Upper lobe of right lung (tissue), 1 donor: ENCODE measurements around the gene FRMPD2. TPM values are rescaled to one million over a fixed set of nuclear protein-coding genes. Genes with fewer than 3 reads are reported as not detected.
"Not testable (repeated sequence)": the region's sequence is repeated elsewhere in the genome, so short reads cannot be mapped to it uniquely, and the experiment has no call there.

ENCODE experiments used
- ATAC-seq: fragments of 200-7000 bp; cut with Tn5 transposase; one replicate; pipeline ENCODE4 v1.9.1; 2020; ENCODE audit warnings: mild to moderate bottlenecking, moderate library complexity
- DNase-seq: peaks from one replicate; pipeline ENCODE4 v3.0.0-alpha.2; 2020
- H3K27ac ChIP-seq: fragments of 200-600 bp; one replicate; pipeline ENCODE4 v1.8.0; 2022
- H3K27me3 ChIP-seq: fragments of 200-600 bp; one replicate; pipeline ENCODE4 v1.8.0; 2022; ENCODE audit warnings: mild to moderate bottlenecking
- H3K36me3 ChIP-seq: fragments of 200-600 bp; one replicate; pipeline ENCODE4 v1.8.0; 2022
- H3K4me1 ChIP-seq: fragments of 200-600 bp; one replicate; pipeline ENCODE4 v1.8.0; 2022
- H3K4me3 ChIP-seq: fragments of 200-600 bp; one replicate; pipeline ENCODE4 v1.8.0; 2022; ENCODE audit warnings: mild to moderate bottlenecking
- H3K9me3 ChIP-seq: fragments of 200-600 bp; one replicate; pipeline ENCODE4 v1.8.0; 2022
- intact Hi-C: fragments of 100-400 bp; cut with DNase I; formaldehyde crosslinking; loops from one replicate; pipeline ENCODE4 v1.11.0; 2022
- total RNA-seq: library from RNA; stranded (reverse); fragmentation: NEBNext Ultra II Directional; extraction: Animal tissue kit (Norgen Biotek cat#: 25700); gene quantifications from one replicate; pipeline ENCODE4 v1.2.1, GENCODE V29; 2021
- TF ChIP-seq, protein P1 (sequence below): fragments of 200-600 bp; IDR thresholded peaks from one replicate; pipeline ENCODE4 v1.8.0; 2022; ENCODE audit warnings: antibody characterized with exemption
- donor health status: DM: no; HTN: yes; CAD: no; lungs with severe emphysema.

FRMPD2 gene
- total RNA-seq, 1 donor from 2014 or later, result not detected

DNA sequence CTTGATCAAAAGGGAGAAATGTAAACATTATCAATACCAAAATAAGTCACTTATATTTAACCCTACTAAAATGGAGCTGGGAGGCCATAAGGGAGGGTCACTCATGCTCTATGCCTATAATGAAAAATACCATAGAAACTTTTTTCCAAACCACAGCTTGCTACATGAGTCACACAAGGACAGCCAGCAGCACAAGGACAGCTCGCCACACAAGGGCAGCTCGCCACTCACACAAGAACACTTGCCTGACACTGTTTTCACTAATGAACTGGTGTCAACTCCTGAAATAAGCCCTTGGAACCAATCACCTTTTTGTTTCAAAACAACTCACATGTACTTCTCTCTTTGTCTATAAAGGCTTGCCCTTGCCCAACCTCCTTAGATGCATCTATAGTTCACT is 43.3 kb downstream of the FRMPD2 start:
- no peaks in the 10 kb centered on the region for H3K27me3 ChIP-seq
- H3K36me3 ChIP-seq, result no peaks in the 10 kb centered on the region
- ATAC-seq (no peak), DNase-seq (no peak)
- no peaks in the 10 kb centered on the region for H3K4me1 ChIP-seq
- intact Hi-C loops, result no loop called here
- TF ChIP-seq, protein P1, sequence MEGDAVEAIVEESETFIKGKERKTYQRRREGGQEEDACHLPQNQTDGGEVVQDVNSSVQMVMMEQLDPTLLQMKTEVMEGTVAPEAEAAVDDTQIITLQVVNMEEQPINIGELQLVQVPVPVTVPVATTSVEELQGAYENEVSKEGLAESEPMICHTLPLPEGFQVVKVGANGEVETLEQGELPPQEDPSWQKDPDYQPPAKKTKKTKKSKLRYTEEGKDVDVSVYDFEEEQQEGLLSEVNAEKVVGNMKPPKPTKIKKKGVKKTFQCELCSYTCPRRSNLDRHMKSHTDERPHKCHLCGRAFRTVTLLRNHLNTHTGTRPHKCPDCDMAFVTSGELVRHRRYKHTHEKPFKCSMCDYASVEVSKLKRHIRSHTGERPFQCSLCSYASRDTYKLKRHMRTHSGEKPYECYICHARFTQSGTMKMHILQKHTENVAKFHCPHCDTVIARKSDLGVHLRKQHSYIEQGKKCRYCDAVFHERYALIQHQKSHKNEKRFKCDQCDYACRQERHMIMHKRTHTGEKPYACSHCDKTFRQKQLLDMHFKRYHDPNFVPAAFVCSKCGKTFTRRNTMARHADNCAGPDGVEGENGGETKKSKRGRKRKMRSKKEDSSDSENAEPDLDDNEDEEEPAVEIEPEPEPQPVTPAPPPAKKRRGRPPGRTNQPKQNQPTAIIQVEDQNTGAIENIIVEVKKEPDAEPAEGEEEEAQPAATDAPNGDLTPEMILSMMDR, result no peak
- H3K9me3 ChIP-seq, result no peaks in the 10 kb centered on the region
- no peak overlapping the region for H3K4me3 ChIP-seq
- H3K27ac ChIP-seq, result no peak overlapping the region

DNA sequence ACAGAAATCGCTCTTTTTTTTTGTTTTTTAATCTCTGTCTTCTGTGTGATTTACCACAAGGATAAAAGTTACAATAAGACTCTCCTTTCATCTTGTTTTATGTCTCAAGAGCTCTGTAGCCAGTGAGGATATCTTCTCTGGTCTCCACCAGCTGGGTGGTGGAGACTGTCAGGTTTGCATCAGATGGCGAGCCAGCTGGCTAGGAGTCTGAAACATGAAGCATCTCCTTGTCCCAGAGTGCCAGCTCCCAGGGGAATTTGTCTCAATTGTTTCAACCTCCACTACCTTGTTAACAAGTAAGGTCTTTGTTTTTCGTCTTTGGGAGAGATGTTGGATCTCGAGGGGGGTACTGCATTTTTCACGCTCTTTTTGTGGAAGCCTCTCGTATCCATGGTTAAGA is 47.3 kb downstream of the FRMPD2 start:
- Histone ChIP-seq H3K9me3 (no peaks in the 10 kb centered on the region), H3K4me1 (no peaks in the 10 kb centered on the region), H3K36me3 (no peaks in the 10 kb centered on the region), H3K27me3 (no peaks in the 10 kb centered on the region), H3K4me3 (no peak overlapping the region), H3K27ac (no peak overlapping the region)
- TF ChIP-seq, protein P1, result no peak
- ATAC-seq (no peak), DNase-seq (no peak)
- intact Hi-C loops, result no loop called here

DNA sequence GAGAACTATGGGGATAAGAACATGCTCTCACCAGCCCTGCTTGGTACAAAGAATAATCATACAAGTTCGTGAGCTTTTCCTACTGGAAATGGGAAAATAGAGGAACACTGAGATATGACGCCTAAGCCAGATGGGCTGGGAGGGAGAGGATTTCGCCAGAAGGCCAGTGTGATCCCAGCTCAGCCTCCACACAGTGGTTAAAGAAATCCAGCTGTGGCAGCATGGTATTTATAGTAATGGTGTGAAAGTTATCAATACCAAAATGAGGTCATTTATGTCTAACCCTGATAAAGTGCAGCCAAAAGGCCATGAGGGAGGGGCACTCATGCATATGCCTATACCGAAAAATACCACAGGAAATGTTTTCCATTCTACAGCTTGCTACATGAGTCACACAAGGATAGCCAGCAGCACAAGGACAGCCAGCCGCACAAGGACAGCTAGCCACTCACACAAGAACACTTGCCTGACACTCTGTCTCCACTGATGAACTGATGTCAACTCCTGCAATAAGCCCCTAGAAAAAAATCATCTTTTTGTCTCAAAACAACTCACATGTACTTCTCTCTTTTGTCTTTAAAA is 49.4 kb downstream of the FRMPD2 start:
- H3K27ac ChIP-seq, result no peak overlapping the region
- no peak for DNase-seq
- H3K4me1 ChIP-seq, result no peaks in the 10 kb centered on the region
- H3K27me3 ChIP-seq, result no peaks in the 10 kb centered on the region
- no peaks in the 10 kb centered on the region for H3K9me3 ChIP-seq
- TF ChIP-seq, protein P1, result no peak
- no peaks in the 10 kb centered on the region for H3K36me3 ChIP-seq
- intact Hi-C loops, result no loop called here
- no peak for ATAC-seq
- H3K4me3 ChIP-seq, result no peak overlapping the region

DNA sequence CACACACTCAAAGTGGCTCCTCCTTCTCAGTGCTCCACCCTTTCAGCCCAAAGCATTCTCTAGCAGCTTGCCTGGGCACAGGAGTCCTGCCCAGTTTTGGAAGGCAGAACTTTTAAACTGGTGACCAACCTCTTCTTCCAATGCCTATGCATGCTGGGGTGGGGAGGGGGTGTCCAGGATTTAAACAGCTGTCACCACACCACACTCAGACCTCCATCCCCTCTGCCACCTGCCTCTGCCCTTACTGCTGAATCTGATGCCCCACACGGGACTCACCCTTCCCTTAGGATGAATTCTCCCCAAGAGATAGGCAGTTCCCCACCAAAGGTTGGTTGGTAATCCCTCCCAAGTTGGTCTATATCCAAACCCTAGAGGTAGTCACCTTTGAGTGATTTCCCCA is 50.2 kb downstream of the FRMPD2 start:
- no peak overlapping the region for H3K4me3 ChIP-seq
- TF ChIP-seq, protein P1, result no peak
- no peak for ATAC-seq

DNA sequence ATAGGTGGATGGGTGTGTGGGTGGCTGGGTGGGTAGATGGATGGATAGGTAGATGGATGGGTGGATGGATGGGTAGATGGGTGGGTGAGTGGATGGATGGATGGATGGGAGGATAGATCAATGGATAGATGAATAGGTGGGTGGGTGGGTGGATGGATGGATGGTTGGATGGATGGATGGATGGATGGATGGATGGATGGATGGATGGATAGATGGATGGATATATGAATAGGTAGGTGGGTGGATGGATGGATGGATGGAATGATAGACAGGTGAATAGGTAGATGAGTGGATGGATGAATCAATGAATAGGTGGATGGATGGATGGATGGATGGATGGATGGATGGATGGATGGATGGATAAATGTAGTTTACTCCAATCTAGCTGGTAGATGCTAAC is 52.7 kb downstream of the FRMPD2 start:
- Histone ChIP-seq H3K27me3 (no peaks in the 10 kb centered on the region), H3K4me1 (no peaks in the 10 kb centered on the region), H3K36me3 (no peaks in the 10 kb centered on the region), H3K9me3 (no peaks in the 10 kb centered on the region), H3K4me3 (no peak overlapping the region), H3K27ac (no peak overlapping the region)
- ATAC-seq (no peak), DNase-seq (no peak)
- intact Hi-C loops, result no loop called here
- TF ChIP-seq, protein P1, result no peak

More for the DNA sequence above, 50.2 kb downstream of the FRMPD2 start:
- no peak for DNase-seq
- intact Hi-C loops, result no loop called here
- no peaks in the 10 kb centered on the region for H3K4me1 ChIP-seq
- no peaks in the 10 kb centered on the region for H3K27me3 ChIP-seq
- H3K9me3 ChIP-seq, result no peaks in the 10 kb centered on the region
- H3K36me3 ChIP-seq, result no peaks in the 10 kb centered on the region
- no peak overlapping the region for H3K27ac ChIP-seq

DNA sequence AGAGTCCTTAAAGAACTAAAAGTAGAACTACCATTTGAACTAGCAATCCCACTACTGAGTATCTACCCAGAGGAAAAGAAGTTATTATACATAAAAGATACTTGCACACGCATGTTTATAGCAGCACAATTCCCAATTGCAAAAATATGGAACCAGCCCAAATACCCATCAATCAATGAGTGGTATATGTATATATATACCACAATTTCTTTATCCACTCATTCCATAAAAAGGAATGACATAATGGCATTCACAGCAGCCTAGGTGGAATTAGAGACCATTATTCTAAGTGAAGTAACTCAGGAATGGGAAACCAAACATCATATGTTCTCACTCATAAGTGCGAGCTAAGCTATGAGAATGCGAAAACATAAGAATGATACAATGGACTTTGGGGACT is 53.5 kb downstream of the FRMPD2 start:
- H3K4me1 ChIP-seq, H3K36me3 ChIP-seq, H3K4me3 ChIP-seq, ATAC-seq, H3K27me3 ChIP-seq, H3K9me3 ChIP-seq, intact Hi-C loops, DNase-seq, H3K27ac ChIP-seq: not testable (repeated sequence)
